DOHH2 (cell line): ENCODE results near the gene MYLK.

Experiments
- CTCF ChIP-seq: fragments of 200-600 bp; sonication (generic); IDR thresholded peaks from one replicate; pipeline ENCODE4 v1.5.1; 2014; ENCODE audit warnings: antibody characterized with exemption, mild to moderate bottlenecking, low read depth, low read length; ENCODE audit not compliant: poor library complexity, severe bottlenecking
- EZH2phosphoT487 ChIP-seq: fragments of 200-600 bp; sonication (generic); IDR thresholded peaks from 2 replicates; pipeline ENCODE4 v1.6.1; 2017; ENCODE audit warnings: borderline replicate concordance, mild to moderate bottlenecking, antibody characterized with exemption, low read length, moderate library complexity, mixed read lengths

GRCh38 chr3:123741041-123741511 lies 143.1 kb downstream of the MYLK start:
- TF ChIP-seq CTCF = no peak
- no peak for TF ChIP-seq EZH2phosphoT487
